DOHH2 (cell line): ENCODE measurements around the gene CHD8.

Experiments
- EZH2phosphoT487 ChIP-seq: fragments of 200-600 bp; sonication (generic); IDR thresholded peaks from 2 replicates; pipeline ENCODE4 v1.6.1; 2017; ENCODE audit warnings: borderline replicate concordance, mild to moderate bottlenecking, antibody characterized with exemption, low read length, moderate library complexity, mixed read lengths
- TF ChIP-seq, protein P1 (sequence below): fragments of 200-600 bp; sonication (generic); IDR thresholded peaks from one replicate; pipeline ENCODE4 v1.5.1; 2014; ENCODE audit warnings: antibody characterized with exemption, mild to moderate bottlenecking, low read depth, low read length; ENCODE audit not compliant: poor library complexity, severe bottlenecking

DNA sequence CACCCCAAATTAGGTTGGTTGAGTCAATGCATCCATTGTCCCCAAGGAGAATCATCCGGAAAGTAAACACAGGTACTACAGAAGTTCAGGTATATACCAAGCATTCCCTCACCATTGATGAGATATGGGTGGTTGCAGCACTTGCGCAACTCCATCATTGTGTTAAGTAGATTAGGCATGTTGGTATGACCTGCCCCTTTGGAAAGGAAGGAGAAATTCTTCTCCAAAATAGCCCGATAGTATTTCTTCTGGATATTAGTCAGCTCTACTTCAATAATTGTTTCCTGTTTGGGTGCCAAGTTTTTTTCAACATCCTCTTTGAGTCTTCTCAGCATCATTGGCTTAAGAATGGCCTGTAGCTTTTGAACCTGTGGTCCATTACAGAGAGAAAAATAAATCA, 50.8 kb downstream of the CHD8 start:
- TF ChIP-seq, protein P1, sequence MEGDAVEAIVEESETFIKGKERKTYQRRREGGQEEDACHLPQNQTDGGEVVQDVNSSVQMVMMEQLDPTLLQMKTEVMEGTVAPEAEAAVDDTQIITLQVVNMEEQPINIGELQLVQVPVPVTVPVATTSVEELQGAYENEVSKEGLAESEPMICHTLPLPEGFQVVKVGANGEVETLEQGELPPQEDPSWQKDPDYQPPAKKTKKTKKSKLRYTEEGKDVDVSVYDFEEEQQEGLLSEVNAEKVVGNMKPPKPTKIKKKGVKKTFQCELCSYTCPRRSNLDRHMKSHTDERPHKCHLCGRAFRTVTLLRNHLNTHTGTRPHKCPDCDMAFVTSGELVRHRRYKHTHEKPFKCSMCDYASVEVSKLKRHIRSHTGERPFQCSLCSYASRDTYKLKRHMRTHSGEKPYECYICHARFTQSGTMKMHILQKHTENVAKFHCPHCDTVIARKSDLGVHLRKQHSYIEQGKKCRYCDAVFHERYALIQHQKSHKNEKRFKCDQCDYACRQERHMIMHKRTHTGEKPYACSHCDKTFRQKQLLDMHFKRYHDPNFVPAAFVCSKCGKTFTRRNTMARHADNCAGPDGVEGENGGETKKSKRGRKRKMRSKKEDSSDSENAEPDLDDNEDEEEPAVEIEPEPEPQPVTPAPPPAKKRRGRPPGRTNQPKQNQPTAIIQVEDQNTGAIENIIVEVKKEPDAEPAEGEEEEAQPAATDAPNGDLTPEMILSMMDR = no peak
- TF ChIP-seq EZH2phosphoT487 = no peak
